ENCODE results near the gene LYRM4.

Gene LYRM4

DNA sequence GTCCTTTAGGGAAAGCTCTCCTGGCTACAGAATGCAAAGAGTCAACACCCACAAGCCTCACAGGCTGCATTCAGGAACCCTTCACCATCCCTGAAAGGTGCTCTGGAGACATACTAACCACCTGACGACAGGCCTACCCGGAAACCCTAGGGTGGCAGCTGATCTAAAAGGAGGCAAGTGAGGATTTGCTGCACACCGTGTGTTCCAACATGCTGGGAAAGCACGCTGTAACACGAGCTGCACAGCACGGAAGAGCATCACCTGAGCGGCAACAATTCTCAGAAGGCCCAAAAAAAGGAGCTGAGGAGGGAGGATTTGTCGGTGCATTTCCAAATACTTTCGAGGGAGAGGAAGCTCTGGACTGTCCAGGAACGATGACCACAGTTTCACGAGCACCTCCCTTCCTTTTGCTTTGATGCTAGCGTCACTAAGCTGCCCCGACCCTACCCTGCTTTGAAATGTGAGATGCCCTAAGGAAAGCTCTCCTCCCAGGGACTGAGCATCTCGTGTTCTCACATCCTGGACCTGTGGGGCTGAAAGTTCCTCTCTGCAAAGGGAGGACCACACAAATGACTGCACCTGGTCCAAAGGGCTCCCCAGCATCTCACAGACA lies 88.6 kb downstream of the LYRM4 start:
- no peak for DNase-seq

DNA sequence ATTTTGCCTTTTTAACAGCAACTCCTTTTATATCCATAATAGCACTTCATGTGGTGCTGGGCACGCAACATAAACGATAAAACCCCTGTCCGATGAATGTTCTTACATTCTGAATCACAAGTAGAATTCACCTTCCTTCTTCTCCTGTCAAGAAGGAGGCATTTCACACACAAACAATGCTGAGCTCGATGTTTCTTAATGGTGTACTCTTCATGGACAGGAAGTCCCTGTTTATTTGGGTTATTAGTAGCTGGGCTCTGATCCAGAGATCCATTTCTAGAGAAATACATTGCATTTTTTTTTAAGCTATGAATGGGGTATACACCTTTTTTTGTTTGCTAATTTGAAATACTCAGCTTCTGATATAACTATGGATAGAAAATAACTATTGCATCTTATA lies 93.2 kb downstream of the LYRM4 start:
- DNase-seq = no peak

GRCh38 chr6:5164092-5164491 lies 96.7 kb downstream of the LYRM4 start:
- no peak for DNase-seq

GRCh38 chr6:5163247-5163646 lies 97.5 kb downstream of the LYRM4 start:
- DNase-seq = no peak

DNA sequence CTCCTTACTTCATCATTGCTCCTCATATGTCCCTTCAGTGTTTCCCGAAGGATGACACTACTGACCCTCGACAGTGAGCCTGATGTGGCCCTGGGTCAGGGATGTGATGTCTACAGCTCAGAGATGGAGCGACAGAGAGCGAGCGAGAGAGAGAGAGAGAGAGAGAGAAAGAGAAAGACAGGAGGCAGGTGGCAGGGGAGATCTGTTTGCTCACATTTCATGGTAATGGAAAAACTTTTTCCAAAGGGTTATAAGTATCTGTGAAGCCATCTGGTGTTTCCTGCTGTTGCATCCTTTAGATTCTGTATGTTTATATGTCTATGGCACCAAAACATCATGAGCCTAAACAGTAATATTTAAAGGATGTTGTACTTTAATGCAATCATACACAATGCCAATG lies 98.4 kb downstream of the LYRM4 start:
- no peak for DNase-seq

DNA sequence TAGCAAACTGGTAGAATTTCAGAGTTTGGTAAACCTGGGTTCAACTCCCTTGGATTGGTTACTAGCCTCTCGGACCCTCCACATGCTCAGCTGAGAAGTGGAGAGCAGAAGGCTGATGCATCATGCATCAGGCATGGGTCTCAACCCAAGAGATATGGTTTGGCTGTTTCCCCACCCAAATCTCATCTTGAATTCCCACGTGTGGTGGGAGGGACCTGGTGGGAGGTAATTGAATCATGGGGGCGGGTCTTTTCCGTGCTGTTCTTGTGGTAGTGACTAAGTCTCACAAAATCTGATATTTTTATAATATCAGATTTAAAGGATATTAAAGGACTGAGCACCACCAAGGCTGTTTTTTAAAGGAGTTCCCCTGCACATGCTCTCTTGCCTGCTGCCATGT lies 100.5 kb downstream of the LYRM4 start:
- DNase-seq = no peak

DNA sequence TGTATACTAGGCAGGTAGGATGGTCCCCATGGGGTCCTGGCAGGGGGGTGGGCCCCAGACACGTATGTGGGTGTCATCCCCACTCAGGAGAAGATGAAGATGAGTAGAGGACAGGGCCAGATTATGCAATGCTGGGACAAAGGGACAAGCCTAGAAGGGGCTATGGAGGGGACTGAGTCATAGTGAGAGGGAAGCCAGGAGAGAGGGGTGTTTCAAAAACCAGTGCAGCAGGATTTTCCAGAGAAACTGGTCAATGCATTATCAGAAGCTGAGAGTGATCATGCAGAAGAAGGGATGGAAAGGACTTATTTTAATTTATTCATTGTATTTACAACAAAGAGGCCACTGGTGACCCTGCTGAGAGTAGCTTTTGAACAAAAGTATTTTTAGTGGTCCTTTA lies 101.6 kb downstream of the LYRM4 start:
- no peak for DNase-seq

DNA sequence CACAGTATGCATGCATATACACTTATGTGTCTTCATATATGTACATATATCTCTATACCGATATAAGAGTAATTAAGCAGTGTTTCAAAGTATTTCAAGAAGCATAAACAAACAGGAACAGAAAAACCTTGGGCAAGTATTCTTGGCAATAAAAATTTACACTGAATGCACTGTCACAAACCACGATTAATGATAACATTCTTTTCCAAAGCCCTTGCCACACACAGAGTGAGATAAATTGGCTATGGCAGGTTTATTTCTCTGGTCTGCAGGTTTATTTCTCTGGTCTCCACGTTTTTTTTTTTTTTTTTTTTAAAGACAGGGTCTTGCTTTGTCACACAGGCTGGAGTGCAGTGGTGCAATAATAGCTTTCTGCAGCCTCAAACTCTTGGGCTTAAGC lies 102.6 kb downstream of the LYRM4 start:
- no peak for DNase-seq

DNA sequence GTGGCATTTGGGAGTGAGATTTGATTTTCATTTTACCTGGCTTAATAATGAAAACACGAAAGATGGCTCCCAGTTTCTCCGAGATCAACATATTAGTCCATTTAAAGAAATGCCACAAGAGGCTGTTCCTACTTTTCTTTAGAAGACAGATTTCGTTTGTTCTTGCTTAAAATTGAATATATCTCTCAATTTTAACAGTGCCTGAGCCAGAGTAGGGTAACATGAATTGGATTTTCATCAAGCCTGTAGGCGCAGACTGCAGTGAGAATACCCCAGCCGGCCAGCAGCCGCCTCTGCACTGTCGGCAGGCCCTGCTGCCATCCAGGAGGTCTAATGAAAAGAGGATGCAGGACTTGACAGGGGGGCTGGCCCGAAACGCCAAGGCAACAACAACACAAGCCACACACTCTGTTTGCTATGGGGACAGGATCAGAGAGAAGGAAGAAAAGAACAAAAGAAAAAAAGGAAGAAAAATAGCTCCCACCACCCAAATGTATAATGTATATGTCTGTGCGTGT lies 103.1 kb downstream of the LYRM4 start:
- no peak for DNase-seq

GRCh38 chr6:5156627-5157026 lies 104.1 kb downstream of the LYRM4 start:
- no peak for DNase-seq

GRCh38 chr6:5155906-5156305 lies 104.8 kb downstream of the LYRM4 start:
- DNase-seq = no peak

GRCh38 chr6:5153186-5153585 lies 107.6 kb downstream of the LYRM4 start:
- no peak for DNase-seq

DNA sequence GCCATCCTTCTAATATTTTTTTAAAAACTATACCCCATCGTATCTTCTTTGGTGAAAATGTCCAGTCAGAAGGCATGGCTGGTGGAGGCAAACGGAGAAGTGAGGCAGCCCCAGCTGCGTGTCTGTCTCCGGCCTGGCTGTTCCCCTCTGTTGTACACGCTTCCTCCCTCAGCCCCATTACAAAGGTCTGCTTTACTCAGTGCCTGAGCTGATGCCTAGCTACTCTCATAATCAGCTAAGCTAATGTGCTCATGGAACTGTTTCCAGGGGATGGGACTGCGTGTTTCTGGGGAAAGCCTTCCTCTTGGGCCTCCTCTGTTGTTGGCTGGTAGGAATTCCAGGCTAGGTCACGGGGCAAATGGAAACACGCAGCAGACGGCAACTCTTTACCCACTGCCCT lies 108.3 kb downstream of the LYRM4 start:
- DNase-seq = no peak

DNA sequence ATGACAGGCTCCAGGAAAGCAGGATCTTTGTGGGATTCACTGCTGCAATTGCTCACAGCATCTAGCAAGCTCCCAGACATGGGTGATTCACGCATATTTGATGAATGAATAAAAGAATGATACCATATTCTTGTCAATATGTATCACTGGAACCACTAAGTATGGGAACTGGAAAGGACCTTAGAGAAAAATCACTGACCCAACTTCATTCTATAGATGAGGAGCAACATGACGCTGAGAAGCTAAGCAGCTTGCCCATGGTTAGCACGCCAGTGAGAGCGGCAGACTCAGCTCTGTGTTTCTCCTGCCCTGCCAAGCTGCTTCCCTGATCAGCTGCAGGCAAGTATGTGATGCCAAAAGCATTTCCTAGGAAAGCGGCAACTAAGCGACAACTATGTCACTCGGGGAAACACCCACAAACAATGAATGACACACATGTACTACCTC lies 108.8 kb downstream of the LYRM4 start:
- no peak for DNase-seq

DNA sequence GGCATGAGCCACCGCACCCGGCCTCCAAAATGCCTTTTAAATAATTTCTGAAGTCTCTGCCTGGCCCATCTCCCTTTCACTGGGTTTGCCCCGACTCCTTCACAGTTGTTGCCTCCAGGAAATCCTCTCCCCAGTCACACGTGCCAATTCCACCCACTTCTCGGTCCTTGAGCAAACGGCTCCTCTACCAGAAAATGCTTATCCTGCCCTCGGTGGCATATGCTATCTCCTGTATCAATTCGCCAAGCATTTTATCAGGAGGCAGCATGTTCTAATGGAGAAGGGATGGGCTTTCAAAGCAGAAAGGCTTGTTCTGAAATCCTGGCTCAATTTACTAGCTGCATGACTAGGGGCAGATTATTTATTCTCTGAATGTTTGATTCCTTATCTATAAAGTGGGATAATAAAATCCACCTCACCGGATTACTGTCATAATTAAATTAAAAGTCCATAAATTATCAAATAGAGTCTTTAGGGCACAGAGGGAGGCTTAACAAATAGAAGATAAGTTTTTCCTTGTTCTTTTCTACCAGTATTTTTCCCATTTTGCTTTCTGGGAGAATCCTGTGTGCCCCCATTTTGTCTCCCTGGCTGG lies 109.3 kb downstream of the LYRM4 start:
- DNase-seq = no peak

GRCh38 chr6:5150551-5151075 lies 110.1 kb downstream of the LYRM4 start:
- DNase-seq = no peak

DNA sequence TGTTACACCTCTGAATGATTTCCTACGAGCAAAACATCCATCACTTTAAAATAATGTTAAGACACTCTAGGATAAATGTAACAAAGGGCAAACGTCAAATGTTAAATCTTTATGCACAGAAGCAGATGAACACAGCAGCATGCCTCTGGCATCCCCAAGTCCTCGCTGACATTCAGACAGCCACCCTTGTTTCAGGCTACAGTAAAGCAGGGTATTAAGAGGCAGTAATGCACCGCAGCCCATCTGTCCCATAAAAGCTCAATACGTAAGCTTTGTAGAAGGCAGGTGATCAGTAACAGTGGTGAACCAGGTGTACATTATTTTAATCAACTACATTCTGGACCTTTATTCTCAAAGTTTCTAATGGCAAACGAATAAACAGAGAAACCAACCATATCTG lies 110.9 kb downstream of the LYRM4 start:
- no peak for DNase-seq

- DNase-seq = no peak
Measured at GRCh38 chr6:5149159-5149704, 111.5 kb downstream of the LYRM4 start.

DNA sequence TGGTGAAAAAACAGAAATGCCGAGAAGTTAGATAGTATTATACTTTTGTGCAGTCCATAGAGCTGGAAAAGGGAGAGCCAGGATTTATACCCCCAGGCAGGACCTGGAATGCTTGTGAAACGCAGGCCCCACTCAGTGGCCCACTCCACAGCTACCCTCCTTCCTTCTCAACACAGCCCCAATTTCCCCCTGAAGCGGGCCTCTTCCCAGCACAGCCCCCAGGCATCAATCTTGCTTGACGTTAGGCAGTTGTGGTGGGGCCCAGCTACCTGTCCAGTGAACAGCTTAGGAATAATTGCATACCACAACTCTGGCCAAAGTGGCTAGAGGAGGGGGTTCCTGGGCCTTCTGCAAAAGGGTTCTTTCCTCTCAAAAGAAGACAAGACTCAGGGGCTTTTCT lies 114.4 kb downstream of the LYRM4 start:
- DNase-seq = no peak

- DNase-seq = peak; percentile 78 to 81
Measured at GRCh38 chr6:5143634-5144311, 117.0 kb downstream of the LYRM4 start.

- no peak for DNase-seq
Measured at GRCh38 chr6:5142915-5143314, 117.8 kb downstream of the LYRM4 start.

DNA sequence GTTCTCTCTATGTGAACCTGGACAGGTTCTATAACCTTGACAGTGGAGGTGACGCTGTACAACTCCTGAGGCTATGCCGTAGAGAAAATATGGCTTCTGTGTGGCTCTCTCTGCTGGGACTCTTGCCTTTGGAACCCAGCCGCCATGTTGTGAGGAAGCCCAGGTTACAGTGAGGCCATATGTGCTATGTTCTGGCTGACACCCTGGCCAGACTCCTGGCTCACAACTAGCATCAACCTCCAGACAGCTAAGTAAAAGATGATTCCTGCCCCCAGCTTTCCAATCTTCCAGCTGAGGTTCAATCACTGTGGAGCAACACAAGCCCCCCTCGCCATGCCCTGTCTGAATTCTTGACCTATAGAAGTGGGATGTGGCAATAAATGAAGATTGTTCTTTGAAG lies 118.6 kb downstream of the LYRM4 start:
- DNase-seq = no peak

DNA sequence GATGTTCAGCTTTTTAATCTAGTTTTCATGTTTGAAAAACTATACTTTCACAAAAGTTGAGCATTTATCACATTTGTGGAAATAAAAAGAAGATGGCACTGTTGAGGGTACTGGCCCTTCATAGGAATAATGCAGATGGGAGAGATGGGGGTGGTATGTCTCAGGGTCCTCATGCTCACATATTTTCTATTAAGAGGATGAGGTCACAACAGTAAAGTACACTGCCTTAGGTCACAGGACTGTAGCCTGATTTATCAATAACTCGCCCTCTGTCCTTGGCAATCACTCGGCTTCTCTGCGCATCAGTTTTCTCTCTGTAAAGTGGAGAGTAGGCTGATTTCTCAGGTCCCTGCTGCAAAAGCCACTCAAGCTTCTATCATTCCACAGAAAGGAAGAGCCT lies 119.7 kb downstream of the LYRM4 start:
- no peak for DNase-seq
